Fibroblast of lung (primary cell): ENCODE data around the gene HIPK2.

Experiments used
- CTCF ChIP-seq, 2 donors: IDR thresholded peaks in 1 of 2; conservative IDR thresholded peaks in 1 of 2; 1 replicate in 1 of 2; 2 replicates in 1 of 2; pipeline ENCODE4 v1.5.1; 2011 to 2012; ENCODE audit warnings: low read length in 2 of 2, control low read depth in 1 of 2, inconsistent platforms in 1 of 2, low read depth in 1 of 2, mild to moderate bottlenecking in 1 of 2
- EZH2 ChIP-seq: IDR thresholded peaks from 2 replicates; pipeline ENCODE4 v1.5.1; 2012; ENCODE audit warnings: low read length, control low read depth, mild to moderate bottlenecking; ENCODE audit errors: missing control alignments

GRCh38 chr7:139777948-139778841 lies at the start of gene HIPK2:
- TF ChIP-seq EZH2: no peak
- no peak for TF ChIP-seq CTCF (conservative IDR thresholded peaks at IDR 0.05 in 1 of 2, IDR thresholded peaks at IDR 0.05 in 1 of 2; ENCODE audit: low read depth in 1 of 2, low read length in 2 of 2)
